GM18508 (cell line): ENCODE data around the gene CCT4.
"Not testable (repeated sequence)": the region's sequence is repeated elsewhere in the genome, so short reads cannot be mapped to it uniquely, and the experiment has no call there.

Source experiments
- ATAC-seq: cut with Tn5 transposase; IDR thresholded peaks from one replicate; pipeline ENCODE4 v1.9.1; 2021; ENCODE audit warnings: moderate number of reproducible peaks; ENCODE audit not compliant: insufficient read depth, unreplicated experiment

CCT4 gene

GRCh38 chr2:61885896-61886603 is 2.4 kb downstream of the CCT4 start:
- no peak for ATAC-seq

- ATAC-seq, result no peak
Observed at GRCh38 chr2:61882850-61883249, 5.6 kb downstream of the CCT4 start.

- not testable (repeated sequence) for ATAC-seq
Observed at GRCh38 chr2:61879351-61879750, 9.1 kb downstream of the CCT4 start.

- ATAC-seq, result no peak
Observed at GRCh38 chr2:61878761-61879160, 9.7 kb downstream of the CCT4 start.

- no peak for ATAC-seq
Observed at GRCh38 chr2:61877571-61878245, 10.7 kb downstream of the CCT4 start.

- no peak for ATAC-seq
Observed at GRCh38 chr2:61876400-61876799, 12.1 kb downstream of the CCT4 start.

- not testable (repeated sequence) for ATAC-seq
Observed at GRCh38 chr2:61866482-61867089, 21.9 kb downstream of the CCT4 start.

- no peak for ATAC-seq
Observed at GRCh38 chr2:61862085-61862484, 26.4 kb downstream of the CCT4 start.

GRCh38 chr2:61857224-61857623 is 31.2 kb downstream of the CCT4 start:
- ATAC-seq, result no peak

- no peak for ATAC-seq
Observed at GRCh38 chr2:61855318-61855613, 33.2 kb downstream of the CCT4 start.

- peak; percentile 92 for ATAC-seq
Observed at GRCh38 chr2:61854564-61855317, 33.7 kb downstream of the CCT4 start.

GRCh38 chr2:61853847-61854563 is 34.5 kb downstream of the CCT4 start, which contains the start of gene FAM161A:
Gene FAM161A (minus strand): TSS chr2:61854060. CDS start chr2:61854041, 19 bp downstream.
- ATAC-seq, result no peak

GRCh38 chr2:61853086-61853846 is 35.2 kb downstream of the CCT4 start:
- ATAC-seq, result no peak

GRCh38 chr2:61851270-61851669 is 37.2 kb downstream of the CCT4 start:
- not testable (repeated sequence) for ATAC-seq

- no peak for ATAC-seq
Observed at GRCh38 chr2:61845320-61845719, 43.1 kb downstream of the CCT4 start.

- no peak for ATAC-seq
Observed at GRCh38 chr2:61841286-61841685, 47.2 kb downstream of the CCT4 start.

GRCh38 chr2:61834893-61835292 is 53.6 kb downstream of the CCT4 start:
- ATAC-seq, result no peak

GRCh38 chr2:61833971-61834370 is 54.5 kb downstream of the CCT4 start:
- ATAC-seq, result no peak

- no peak for ATAC-seq
Observed at GRCh38 chr2:61832183-61832841, 56.1 kb downstream of the CCT4 start.
